Superior temporal gyrus (tissue), 1 donor: ENCODE measurements around the gene TRERF1.

Experiments
- DNase-seq: peaks from one replicate; pipeline ENCODE4 v3.0.0-alpha.2; 2016; ENCODE audit errors: extremely low spot score

Gene TRERF1

GRCh38 chr6:42393339-42393738 lies 58.4 kb downstream of the TRERF1 start:
- no peak for DNase-seq

- no peak for DNase-seq
Measured at GRCh38 chr6:42392833-42393232, 58.9 kb downstream of the TRERF1 start.

GRCh38 chr6:42391441-42391840 lies 60.3 kb downstream of the TRERF1 start:
- no peak for DNase-seq

GRCh38 chr6:42390228-42390934 lies 61.3 kb downstream of the TRERF1 start:
- no peak for DNase-seq

- no peak for DNase-seq
Measured at GRCh38 chr6:42389736-42390135, 62.0 kb downstream of the TRERF1 start.

- no peak for DNase-seq
Measured at GRCh38 chr6:42388046-42388445, 63.7 kb downstream of the TRERF1 start.

- no peak for DNase-seq
Measured at GRCh38 chr6:42387336-42387735, 64.4 kb downstream of the TRERF1 start.

- DNase-seq = no peak
Measured at GRCh38 chr6:42385339-42385738, 66.4 kb downstream of the TRERF1 start.

GRCh38 chr6:42383421-42384205 lies 68.1 kb downstream of the TRERF1 start:
- DNase-seq = no peak

GRCh38 chr6:42381850-42382249 lies 69.9 kb downstream of the TRERF1 start:
- no peak for DNase-seq

GRCh38 chr6:42380228-42380979 lies 71.3 kb downstream of the TRERF1 start:
- no peak for DNase-seq

- DNase-seq = no peak
Measured at GRCh38 chr6:42378536-42378935, 73.2 kb downstream of the TRERF1 start.

- no peak for DNase-seq
Measured at GRCh38 chr6:42378125-42378524, 73.6 kb downstream of the TRERF1 start.

GRCh38 chr6:42375007-42375635 lies 76.6 kb downstream of the TRERF1 start:
- DNase-seq = no peak

- DNase-seq = no peak
Measured at GRCh38 chr6:42374018-42374669, 77.6 kb downstream of the TRERF1 start.

GRCh38 chr6:42372699-42373098 lies 79.0 kb downstream of the TRERF1 start:
- DNase-seq = no peak

GRCh38 chr6:42370323-42370985 lies 81.3 kb downstream of the TRERF1 start:
- no peak for DNase-seq

- DNase-seq = no peak
Measured at GRCh38 chr6:42369568-42369967, 82.2 kb downstream of the TRERF1 start.

- peak; percentile 39 for DNase-seq
Measured at GRCh38 chr6:42368181-42368580, 83.5 kb downstream of the TRERF1 start.

GRCh38 chr6:42367353-42368011 lies 84.2 kb downstream of the TRERF1 start:
- no peak for DNase-seq

- no peak for DNase-seq
Measured at GRCh38 chr6:42366999-42367352, 84.8 kb downstream of the TRERF1 start.
